ENCODE data around the gene RNF8. TPM values are rescaled to one million over a fixed set of nuclear protein-coding genes. Genes with fewer than 3 reads are reported as not detected.

RNF8 gene
- total and polyA plus RNA-seq, 2 of the 4 experiments (the other 2 are of a cell fraction), result 16.5 to 17.9 TPM

GRCh38 chr6:37442416-37443215 is 88.8 kb downstream of the RNF8 start:
- Histone ChIP-seq H2AK5ac (ENCODE audit: low read depth, low read length) (no peak overlapping the region), H3K18ac (ENCODE audit: low read depth, low read length) (no peak overlapping the region), H3K79me1 (ENCODE audit: low read depth in 1 of 2, low read length in 2 of 2) (peaks cover 33 to 34% of the 10 kb centered on the region in 2 experiments), H2BK5ac (ENCODE audit: low read depth, low read length, poor library complexity, severe bottlenecking) (no peak overlapping the region), H3K4me1 (ENCODE audit: control insufficient read depth, insufficient read depth, low read length) (no peaks in the 10 kb centered on the region), H3K14ac (replicated peaks; ENCODE audit: low read depth, low read length) (no peak overlapping the region), H3K9ac (ENCODE audit: low read depth, low read length) (no peak overlapping the region), H3K4me3 (ENCODE audit: insufficient read depth, low read depth, low read length) (no peak overlapping the region), H2BK20ac (ENCODE audit: low read depth, low read length) (no peak overlapping the region), H3K9me3 (ENCODE audit: control insufficient read depth, insufficient read depth, low read length) (no peaks in the 10 kb centered on the region), H2BK120ac (ENCODE audit: low read depth, low read length) (no peak overlapping the region), H2AK9ac (replicated peaks; ENCODE audit: low read depth, low read length, poor library complexity) (no peak overlapping the region), H4K91ac (ENCODE audit: insufficient read depth, low read depth, low read length) (no peak overlapping the region), H2BK15ac (ENCODE audit: low read depth, low read length) (no peak overlapping the region), H3K27me3 (ENCODE audit: control insufficient read depth, insufficient read depth, low read length) (no peaks in the 10 kb centered on the region), H3K23ac (ENCODE audit: low read depth, low read length) (no peak overlapping the region), H4K20me1 (ENCODE audit: insufficient read depth, low read length) (peaks cover 4% of the 10 kb centered on the region; the same call in 1 of the 2 replicates), H3K56ac (ENCODE audit: extremely low read depth, insufficient read depth, low read length) (no peak overlapping the region), H4K8ac (ENCODE audit: low read depth in 2 of 2, low read length in 2 of 2) (no peak overlapping the region), H3K9me1 (ENCODE audit: insufficient read depth, low read length) (peaks cover 2% of the 10 kb centered on the region; the same call in 1 of the 2 replicates), H3K4ac (ENCODE audit: low read depth, low read length) (no peak overlapping the region), H3K27ac (ENCODE audit: insufficient read depth, low read length) (no peak overlapping the region), H4K5ac (ENCODE audit: low read depth, low read length) (no peak overlapping the region), H3K4me2 (ENCODE audit: low read depth, low read length) (no peak overlapping the region), H2AFZ (replicated peaks; ENCODE audit: low read length, poor library complexity) (no peak overlapping the region), H3K36me3 (ENCODE audit: control insufficient read depth, insufficient read depth, low read length) (peaks cover 20% of the 10 kb centered on the region)
- POLR2A ChIA-PET (ENCODE audit: unreplicated experiment), result no interaction called here
- dilution Hi-C loops (cut with HindIII; ENCODE audit: low sequenced_read_pairs, unreplicated experiment) (no loop called here), in situ Hi-C loops (cut with MboI; ENCODE audit: low sequenced_read_pairs) (no loop called here), intact Hi-C loops (cut with micrococcal nuclease) (no loop called here)
- BruUV-seq (replicated peaks), result no TSS peak
- ATAC-seq (ENCODE audit: low read depth) (no peak), DNase-seq (no peak)
- TF ChIP-seq MAFK (IDR thresholded peaks at IDR 0.05; ENCODE audit: low read depth, low read length) (no peak), CEBPB (IDR thresholded peaks at IDR 0.05; ENCODE audit: low read depth, low read length) (no peak), ELK1 (IDR thresholded peaks at IDR 0.05; ENCODE audit: borderline replicate concordance, low read depth, low read length) (no peak), CHD1 (IDR thresholded peaks at IDR 0.05; ENCODE audit: low read depth, low read length) (no peak), POLR2A (IDR thresholded peaks at IDR 0.05; ENCODE audit: low read depth, low read length) (no peak), RAD21 (IDR thresholded peaks at IDR 0.05; ENCODE audit: low read length) (no peak), RFX5 (IDR thresholded peaks at IDR 0.05; ENCODE audit: low read depth, low read length) (no peak), BHLHE40 (IDR thresholded peaks at IDR 0.05; ENCODE audit: low read depth, low read length) (no peak), MXI1 (IDR thresholded peaks at IDR 0.05; ENCODE audit: borderline replicate concordance, low read depth, low read length) (no peak), FOS (IDR thresholded peaks at IDR 0.05; ENCODE audit: low read depth, low read length) (no peak)
- 100% methylated on average over 1 of the region's 4 CpGs; no CpG with 5 or more reads in 1 of the 2 experiments for WGBS, 2 experiments (ENCODE audit: extremely low coverage in 2 of 2, insufficient read length in 1 of 2)
- CTCF ChIA-PET, result no interaction called here

Measured in IMR-90 (cell line).